ENCODE data around the gene UNC5CL.

DNA sequence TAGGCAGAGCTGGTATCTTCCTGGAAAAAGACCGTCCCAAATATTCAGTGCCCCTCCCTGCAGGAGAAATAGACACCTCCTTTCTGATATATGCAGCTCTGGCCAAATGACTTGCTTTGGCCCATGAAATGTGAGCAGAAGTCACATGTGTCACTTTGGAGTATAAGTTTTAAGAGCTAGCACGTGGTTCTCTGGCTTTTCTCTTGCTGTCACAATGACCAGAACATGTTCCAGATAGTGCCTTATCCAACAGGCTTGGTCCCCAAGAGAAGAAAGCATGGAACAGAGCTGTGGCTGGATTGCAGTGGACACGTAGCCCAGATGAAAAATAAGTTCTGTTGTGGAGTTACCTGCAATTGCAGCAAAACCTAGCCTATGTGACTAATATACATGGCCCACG lies 40.4 kb downstream of the UNC5CL start:
- TF ChIP-seq, protein P1, sequence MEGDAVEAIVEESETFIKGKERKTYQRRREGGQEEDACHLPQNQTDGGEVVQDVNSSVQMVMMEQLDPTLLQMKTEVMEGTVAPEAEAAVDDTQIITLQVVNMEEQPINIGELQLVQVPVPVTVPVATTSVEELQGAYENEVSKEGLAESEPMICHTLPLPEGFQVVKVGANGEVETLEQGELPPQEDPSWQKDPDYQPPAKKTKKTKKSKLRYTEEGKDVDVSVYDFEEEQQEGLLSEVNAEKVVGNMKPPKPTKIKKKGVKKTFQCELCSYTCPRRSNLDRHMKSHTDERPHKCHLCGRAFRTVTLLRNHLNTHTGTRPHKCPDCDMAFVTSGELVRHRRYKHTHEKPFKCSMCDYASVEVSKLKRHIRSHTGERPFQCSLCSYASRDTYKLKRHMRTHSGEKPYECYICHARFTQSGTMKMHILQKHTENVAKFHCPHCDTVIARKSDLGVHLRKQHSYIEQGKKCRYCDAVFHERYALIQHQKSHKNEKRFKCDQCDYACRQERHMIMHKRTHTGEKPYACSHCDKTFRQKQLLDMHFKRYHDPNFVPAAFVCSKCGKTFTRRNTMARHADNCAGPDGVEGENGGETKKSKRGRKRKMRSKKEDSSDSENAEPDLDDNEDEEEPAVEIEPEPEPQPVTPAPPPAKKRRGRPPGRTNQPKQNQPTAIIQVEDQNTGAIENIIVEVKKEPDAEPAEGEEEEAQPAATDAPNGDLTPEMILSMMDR (optimal IDR thresholded peaks at IDR 0.05 in 1 of 3, IDR thresholded peaks at IDR 0.05 in 1 of 3, conservative IDR thresholded peaks at IDR 0.05 in 1 of 3; ENCODE audit: extremely low read depth in 1 of 3, insufficient read depth in 2 of 3, low read length in 3 of 3) = no peak
- TF ChIP-seq EZH2 (IDR thresholded peaks at IDR 0.05; ENCODE audit: low read length) = no peak

Measured in keratinocyte (primary cell).